Mesothelial cell of epicardium (in vitro differentiated cells): ENCODE measurements around the gene DZIP1L. TPM values are rescaled to one million over a fixed set of nuclear protein-coding genes. Genes with fewer than 3 reads are reported as not detected.

ENCODE experiments used
- DNase-seq, 2 experiments: peaks; one replicate each; pipeline ENCODE4 v3.0.0; 2021; ENCODE audit warnings: low spot score in 2 of 2; ENCODE audit not compliant: unreplicated experiment in 2 of 2
- H3K27ac Mint-ChIP-seq: 2 replicates; pipeline ENCODE4 v1.8.0; 2021; ENCODE audit warnings: mixed read lengths
- H3K27me3 Mint-ChIP-seq: 2 replicates; pipeline ENCODE4 v1.8.0; 2021; ENCODE audit warnings: low read depth, mixed read lengths
- H3K36me3 Mint-ChIP-seq: 2 replicates; pipeline ENCODE4 v1.8.0; 2021; ENCODE audit warnings: mixed read lengths
- H3K4me1 Mint-ChIP-seq: 2 replicates; pipeline ENCODE4 v1.8.0; 2021; ENCODE audit warnings: mixed read lengths
- H3K4me3 Mint-ChIP-seq: 2 replicates; pipeline ENCODE4 v1.8.0; 2021; ENCODE audit warnings: mild to moderate bottlenecking, moderate library complexity, mixed read lengths
- H3K9me3 Mint-ChIP-seq: 2 replicates; pipeline ENCODE4 v1.8.0; 2021; ENCODE audit warnings: mixed read lengths
- CTCF ChIP-seq: fragments of 200-600 bp; sonication (generic); IDR thresholded peaks from one replicate; pipeline ENCODE4 v1.5.0; 2021; ENCODE audit warnings: antibody characterized with exemption; ENCODE audit not compliant: unreplicated experiment
- total RNA-seq: library from RNA; stranded (reverse); gene quantifications from 3 replicates; pipeline ENCODE4 v1.2.1, GENCODE V29; 2021

The DZIP1L gene
- total RNA-seq, 1 donor from 2014 or later = 26.5 TPM

GRCh38 chr3:138140940-138141339, 25.5 kb upstream of the DZIP1L start:
- H3K9me3 Mint-ChIP-seq = peaks cover 11% of the 10 kb centered on the region
- no peaks in the 10 kb centered on the region for H3K36me3 Mint-ChIP-seq
- no peak overlapping the region for H3K4me3 Mint-ChIP-seq
- TF ChIP-seq CTCF = no peak
- DNase-seq = no peak
- H3K27ac Mint-ChIP-seq = no peak overlapping the region
- H3K4me1 Mint-ChIP-seq = peaks cover 5% of the 10 kb centered on the region
- H3K27me3 Mint-ChIP-seq = no peaks in the 10 kb centered on the region

GRCh38 chr3:138139691-138140090, 24.3 kb upstream of the DZIP1L start:
- Mint-ChIP-seq H3K27me3 (no peaks in the 10 kb centered on the region), H3K36me3 (no peaks in the 10 kb centered on the region), H3K9me3 (peaks cover 11% of the 10 kb centered on the region), H3K4me3 (no peak overlapping the region), H3K4me1 (peaks cover 5% of the 10 kb centered on the region), H3K27ac (no peak overlapping the region)
- DNase-seq = no peak
- no peak for TF ChIP-seq CTCF

GRCh38 chr3:138137861-138138260, 22.5 kb upstream of the DZIP1L start:
- H3K4me3 Mint-ChIP-seq = no peak overlapping the region

GRCh38 chr3:138136201-138136600, 20.8 kb upstream of the DZIP1L start:
- Mint-ChIP-seq H3K4me1 (peaks cover 9% of the 10 kb centered on the region), H3K27me3 (no peaks in the 10 kb centered on the region), H3K4me3 (no peak overlapping the region), H3K36me3 (no peaks in the 10 kb centered on the region), H3K9me3 (no peaks in the 10 kb centered on the region), H3K27ac (no peak overlapping the region)
- DNase-seq = no peak
- no peak for TF ChIP-seq CTCF

More at GRCh38 chr3:138137861-138138260, 22.5 kb upstream of the DZIP1L start:
- H3K27me3 Mint-ChIP-seq = no peaks in the 10 kb centered on the region
- H3K27ac Mint-ChIP-seq = no peak overlapping the region
- peaks cover 9% of the 10 kb centered on the region for H3K4me1 Mint-ChIP-seq
- DNase-seq = no peak
- no peak for TF ChIP-seq CTCF
- H3K9me3 Mint-ChIP-seq = no peaks in the 10 kb centered on the region
- no peaks in the 10 kb centered on the region for H3K36me3 Mint-ChIP-seq

GRCh38 chr3:138135833-138136194, 20.4 kb upstream of the DZIP1L start:
- no peak for DNase-seq
- H3K27me3 Mint-ChIP-seq = no peaks in the 10 kb centered on the region
- no peak overlapping the region for H3K27ac Mint-ChIP-seq
- no peaks in the 10 kb centered on the region for H3K36me3 Mint-ChIP-seq
- H3K4me1 Mint-ChIP-seq = peaks cover 5% of the 10 kb centered on the region
- no peak overlapping the region for H3K4me3 Mint-ChIP-seq
- no peak for TF ChIP-seq CTCF
- H3K9me3 Mint-ChIP-seq = no peaks in the 10 kb centered on the region

GRCh38 chr3:138135146-138135832, 19.9 kb upstream of the DZIP1L start:
- Mint-ChIP-seq H3K36me3 (no peaks in the 10 kb centered on the region), H3K27ac (no peak overlapping the region), H3K4me3 (no peak overlapping the region), H3K9me3 (no peaks in the 10 kb centered on the region), H3K27me3 (no peaks in the 10 kb centered on the region), H3K4me1 (peaks cover 4% of the 10 kb centered on the region)
- TF ChIP-seq CTCF = no peak
- no peak for DNase-seq
